K562 (cell line): ENCODE data around the gene HFE. TPM values are rescaled to one million over a fixed set of nuclear protein-coding genes. Genes with fewer than 3 reads are reported as not detected.

Source experiments
- CC2D1A ChIP-seq: fragments of 450-650 bp; IDR thresholded peaks from 2 replicates; pipeline ENCODE4 v1.6.1; 2017; ENCODE audit warnings: mild to moderate bottlenecking
- CXXC5 ChIP-seq: fragments of 250-450 bp; sonication (Bioruptor Pico); IDR thresholded peaks from 2 replicates; pipeline ENCODE4 v1.8.0; 2022; ENCODE audit warnings: inconsistent platforms, mild to moderate bottlenecking, moderate library complexity
- DIDO1 ChIP-seq: fragments of 450-650 bp; IDR thresholded peaks from 2 replicates; pipeline ENCODE4 v1.6.1; 2016; ENCODE audit warnings: low read depth, missing biosample characterization, missing genetic modification characterization
- FOXA3 ChIP-seq, 2 experiments: fragments of 450-650 bp in 1 of 2; sonication (generic) in 1 of 2; formaldehyde crosslinking; IDR thresholded peaks in 1 of 2; conservative IDR thresholded peaks in 1 of 2; 2 replicates each; pipeline versions ENCODE4 v1.4.0 to v1.8.0; 2020 to 2022; ENCODE audit warnings: mild to moderate bottlenecking in 2 of 2, missing genetic modification reagents in 1 of 2
- KAT7 ChIP-seq: sonication (generic); formaldehyde crosslinking; IDR thresholded peaks from 2 replicates; pipeline ENCODE4 v1.8.0; 2022; ENCODE audit warnings: missing genetic modification reagents, mild to moderate bottlenecking, borderline replicate concordance
- MLX ChIP-seq, 2 experiments: fragments of 450-650 bp in 1 of 2; sonication (generic) in 1 of 2; formaldehyde crosslinking; conservative IDR thresholded peaks; 2 replicates each; pipeline versions ENCODE4 v1.4.0 to v1.8.1; 2020 to 2022; ENCODE audit warnings: mild to moderate bottlenecking in 1 of 2, missing genetic modification reagents in 1 of 2
- SRF ChIP-seq, 2 experiments: fragments of 250-450, 450-650 bp in 1 of 2; sonication (Bioruptor Pico) in 1 of 2; sonication (generic) in 1 of 2; formaldehyde crosslinking; IDR thresholded peaks; 2 replicates each; pipeline versions ENCODE4 v1.5.0 to v1.5.1; 2020 to 2022; ENCODE audit warnings: mild to moderate bottlenecking in 1 of 2, missing genetic modification reagents in 1 of 2
- THRAP3 ChIP-seq: fragments of 450-650 bp; IDR thresholded peaks from 2 replicates; pipeline ENCODE4 v1.6.1; 2016; ENCODE audit warnings: mild to moderate bottlenecking, inconsistent platforms, borderline replicate concordance
- TRIM25 ChIP-seq: fragments of 450-650 bp; IDR thresholded peaks from 2 replicates; pipeline ENCODE4 v1.7.0; 2016; ENCODE audit warnings: borderline replicate concordance
- ZNF134 ChIP-seq: fragments of 250-450 bp; sonication (Bioruptor Pico); conservative IDR thresholded peaks from 2 replicates; pipeline ENCODE4 v1.4.0; 2020
- ZNF140 ChIP-seq: fragments of 250-450 bp; sonication (Bioruptor Pico); IDR thresholded peaks from 2 replicates; pipeline ENCODE4 v1.8.0; 2021; ENCODE audit warnings: moderate library complexity, mild to moderate bottlenecking, inconsistent platforms
- ZNF318 ChIP-seq, 2 experiments: fragments of 450-650 bp; IDR thresholded peaks; 2 replicates each; pipeline ENCODE4 v1.6.1; 2016; ENCODE audit warnings: mild to moderate bottlenecking in 2 of 2, borderline replicate concordance in 1 of 2, low read depth in 1 of 2, moderate library complexity in 1 of 2
- ZNF586 ChIP-seq: fragments of 450-650 bp; formaldehyde crosslinking; conservative IDR thresholded peaks from 2 replicates; pipeline ENCODE4 v1.4.0; 2020; ENCODE audit warnings: mild to moderate bottlenecking, moderate library complexity
- polyA plus RNA-seq, 8 experiments: library from polyadenylated mRNA; depleted of rRNA in 4 of 8; stranded (reverse) in 5 of 8; unstranded in 3 of 8; fragments of >200 nt; fragmentation: Nextera tagmentation in 2 of 8; fragmentation: Illumina TruSeq in 1 of 8; extraction: Ambion mirVana in 2 of 8; extraction: Trizol in 1 of 8; gene quantifications; 2 replicates each; pipeline versions ENCODE4 v1.2.1 to v1.2.3, GENCODE V29; 2011 to 2014; ENCODE audit warnings: inconsistent platforms in 1 of 8, missing spikeins in 1 of 8
- total RNA-seq, 7 experiments: library from RNA; depleted of rRNA in 6 of 7; stranded (reverse); fragments of >200 nt in 6 of 7; fragmentation: Illumina TruSeq in 2 of 7; extraction: Trizol in 2 of 7; gene quantifications; 2 replicates each; pipeline versions ENCODE4 v1.2.1 to v1.2.3, GENCODE V29; 2011 to 2021; ENCODE audit warnings: low replicate concordance in 1 of 7

The HFE gene
- total and polyA plus RNA-seq, 9 of the 15 experiments (the other 6 are each of a cell fraction or from before 2014, with no cell fraction given): 0.14 to 1.2 (median 0.76) TPM

GRCh38 chr6:26123947-26124780 lies 36.9 kb downstream of the HFE start (continued):
- no peak; the same call in 1 of the 2 replicates for TF ChIP-seq THRAP3
- no peak for TF ChIP-seq ZNF318 (IDR thresholded peaks at IDR 0.05; ENCODE audit: borderline replicate concordance in 1 of 2, low read depth in 1 of 2)
- peak; percentile 37; the same call in 1 of the 2 replicates for TF ChIP-seq CXXC5 (CRISPR knock-in tag)
- TF ChIP-seq MLX (CRISPR knock-in tag; conservative IDR thresholded peaks at IDR 0.05): peak in 1 of 2 experiments; percentile 51; a peak in 1 of 4 replicates
- TF ChIP-seq TRIM25: no peak
- TF ChIP-seq CC2D1A: peak; percentile 82; the same call in 1 of the 2 replicates
- TF ChIP-seq SRF (CRISPR knock-in tag; IDR thresholded peaks at IDR 0.05): 0 out of 4 replicates have a peak, but pooled peaks of 1 of the 2 experiments have one; percentile 17
- TF ChIP-seq FOXA3 (CRISPR knock-in tag; conservative IDR thresholded peaks at IDR 0.05 in 1 of 2, IDR thresholded peaks at IDR 0.05 in 1 of 2): peak; percentile 27 to 70; a peak in 3 of 4 replicates
- TF ChIP-seq ZNF134: no peak
- peak; percentile 96 for TF ChIP-seq KAT7 (CRISPR knock-in tag)
- no peak for TF ChIP-seq DIDO1
- TF ChIP-seq ZNF140 (CRISPR knock-in tag): no peak
- TF ChIP-seq ZNF586: no peak
